ENCODE results near the gene SULT1A2.
"Not testable (repeated sequence)": the region's sequence is repeated elsewhere in the genome, so short reads cannot be mapped to it uniquely, and the experiment has no call there.

Gene SULT1A2

DNA sequence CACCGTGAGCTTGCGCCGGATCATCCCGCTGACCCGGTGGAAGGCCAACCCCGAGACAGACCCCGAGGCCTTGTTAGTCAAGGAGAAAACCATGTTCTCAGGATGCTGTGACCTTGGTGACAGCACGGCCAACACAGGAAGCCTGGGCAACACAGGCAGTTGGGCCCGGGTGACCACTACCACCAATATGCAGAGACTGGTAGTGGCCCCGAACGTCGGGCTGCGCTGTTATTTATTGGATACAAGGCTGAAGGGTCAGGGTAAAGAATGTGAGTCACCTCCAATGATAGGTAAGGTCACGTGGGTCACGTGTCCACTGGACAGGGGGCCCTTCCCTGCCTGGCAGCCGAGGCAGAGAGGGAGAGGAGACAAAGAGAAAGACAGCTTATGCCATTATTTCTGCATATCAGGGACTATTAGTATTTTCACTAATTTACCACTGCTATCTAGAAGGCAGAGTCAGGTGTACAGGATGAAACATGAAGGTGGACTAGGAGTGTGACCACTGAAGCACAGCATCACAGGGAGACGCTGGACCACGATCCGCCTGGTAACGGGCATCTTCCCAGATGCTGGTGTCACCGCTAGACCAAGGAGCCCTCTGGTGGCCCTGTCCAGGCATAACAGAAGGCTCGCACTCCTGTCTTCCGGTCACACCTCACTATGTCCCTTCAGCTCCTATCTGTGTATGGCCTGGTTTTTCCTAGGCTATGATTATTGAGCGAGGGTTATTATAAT is 18.8 kb upstream of the SULT1A2 start:
- ATAC-seq; H3K27ac Mint-ChIP-seq; H3K36me3 Mint-ChIP-seq (ENCODE audit: low read depth): not testable (repeated sequence)

DNA sequence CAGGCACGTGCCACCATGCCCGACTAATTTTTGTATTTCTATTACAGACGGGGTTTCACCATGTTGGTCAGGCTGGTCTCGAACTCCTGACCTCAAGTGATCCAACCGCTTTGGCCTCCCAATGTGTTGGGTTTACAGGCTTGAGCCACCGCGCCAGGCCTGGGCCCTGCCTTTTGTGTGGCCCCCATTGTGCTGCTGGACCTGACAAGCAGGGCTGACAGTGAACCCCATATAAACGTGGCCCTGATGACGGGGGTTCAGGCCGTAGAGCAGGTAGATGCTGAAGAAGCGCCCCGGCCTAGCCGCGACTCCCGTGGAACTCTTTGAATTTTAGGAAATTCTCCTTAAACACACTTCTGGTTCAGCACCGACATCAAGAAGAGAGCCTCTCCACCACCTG is 17.7 kb upstream of the SULT1A2 start:
- not testable (repeated sequence) for DNase-seq; H3K36me3 Mint-ChIP-seq (ENCODE audit: low read depth); H3K27me3 Mint-ChIP-seq; ATAC-seq; H3K4me3 Mint-ChIP-seq; H3K9me3 Mint-ChIP-seq; H3K27ac Mint-ChIP-seq
- peaks cover 14% of the 10 kb centered on the region for H3K4me1 Mint-ChIP-seq

More for the DNA sequence above, 18.8 kb upstream of the SULT1A2 start:
- DNase-seq, result peak; percentile 22
- not testable (repeated sequence) for H3K9me3 Mint-ChIP-seq, H3K4me3 Mint-ChIP-seq, H3K4me1 Mint-ChIP-seq, H3K27me3 Mint-ChIP-seq

DNA sequence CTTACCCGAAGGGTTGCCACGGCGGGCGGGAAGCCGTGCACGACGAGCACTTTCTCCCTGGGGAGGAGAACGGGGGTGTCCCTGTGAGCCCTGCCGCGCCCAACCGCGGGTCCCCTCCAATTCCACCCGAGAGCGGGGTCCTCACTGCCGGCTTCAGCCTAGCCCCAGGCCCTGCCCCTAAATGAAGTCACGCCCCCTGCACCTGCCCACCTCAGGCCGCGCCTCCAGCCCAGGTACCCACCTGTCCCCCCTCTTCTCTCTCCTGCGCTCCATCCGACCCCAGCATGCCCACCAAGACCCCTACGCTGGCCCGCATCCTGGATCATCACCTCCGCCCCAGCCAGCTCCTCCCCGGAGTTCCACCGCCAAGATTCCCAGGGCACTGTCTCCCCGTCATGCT is 17.1 kb upstream of the SULT1A2 start:
- not testable (repeated sequence) for DNase-seq; H3K27ac Mint-ChIP-seq; ATAC-seq; H3K9me3 Mint-ChIP-seq; H3K4me3 Mint-ChIP-seq; H3K27me3 Mint-ChIP-seq; H3K36me3 Mint-ChIP-seq (ENCODE audit: low read depth)
- peaks cover 14% of the 10 kb centered on the region for H3K4me1 Mint-ChIP-seq

- H3K9me3 Mint-ChIP-seq; H3K4me3 Mint-ChIP-seq; DNase-seq; H3K27me3 Mint-ChIP-seq; H3K36me3 Mint-ChIP-seq (ENCODE audit: low read depth); H3K27ac Mint-ChIP-seq: not testable (repeated sequence)
- peak; percentile 69 for ATAC-seq
- peaks cover 13% of the 10 kb centered on the region for H3K4me1 Mint-ChIP-seq
Measured at GRCh38 chr16:28612359-28613280, 15.8 kb upstream of the SULT1A2 start.

DNA sequence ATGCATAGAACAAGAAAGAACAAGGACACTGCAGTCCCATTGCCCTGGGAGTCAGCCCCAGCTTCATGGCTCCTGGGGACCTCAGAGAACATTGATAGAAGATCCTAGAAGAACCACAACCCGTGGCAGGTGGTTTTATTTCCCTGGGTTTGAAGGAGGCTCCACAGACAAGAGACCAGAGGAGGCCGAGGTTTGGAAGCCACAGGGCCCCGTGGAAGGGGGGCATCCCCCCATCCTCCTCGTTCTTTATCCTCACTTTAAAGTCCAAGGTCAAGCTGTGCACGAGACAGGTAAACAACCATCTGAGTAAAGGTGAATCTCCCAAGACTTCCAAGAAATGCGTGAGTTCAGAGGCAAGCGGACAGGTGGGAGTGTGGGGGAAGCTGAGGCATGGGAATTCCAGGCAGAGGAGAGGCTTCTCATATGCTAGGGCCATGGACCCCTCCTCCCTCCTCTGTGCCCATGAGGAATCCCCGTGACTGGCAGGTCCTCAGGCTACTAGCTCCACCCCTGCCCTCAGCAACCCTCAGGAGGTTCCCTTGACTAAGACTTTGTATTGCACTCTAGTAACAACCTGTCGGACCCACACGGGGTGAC is 13.8 kb upstream of the SULT1A2 start:
- no peak overlapping the region for H3K27ac Mint-ChIP-seq
- H3K9me3 Mint-ChIP-seq, result no peaks in the 10 kb centered on the region
- no peak overlapping the region for H3K4me3 Mint-ChIP-seq

GRCh38 chr16:28609631-28610594 is 13.1 kb upstream of the SULT1A2 start, which contains the start of gene SULT1A1:
TSS of gene SULT1A1 (minus strand) at chr16:28610044. CDS start at chr16:28608855, 1,189 bp downstream.
- ATAC-seq (no peak), DNase-seq (no peak)
- no peaks in the 10 kb centered on the region for H3K9me3 Mint-ChIP-seq
- no peak within 1 kb of the TSS for H3K27ac Mint-ChIP-seq
- H3K4me1 Mint-ChIP-seq, result peaks cover 13% of the 10 kb centered on the region
- H3K4me3 Mint-ChIP-seq, result no peak within 1 kb of the TSS
- H3K36me3 Mint-ChIP-seq (ENCODE audit: low read depth), result no peaks in the 10 kb centered on the region
- no peaks in the 10 kb centered on the region for H3K27me3 Mint-ChIP-seq

More for the DNA sequence above, 13.8 kb upstream of the SULT1A2 start:
- ATAC-seq (no peak), DNase-seq (no peak)
- Mint-ChIP-seq H3K36me3 (ENCODE audit: low read depth) (no peaks in the 10 kb centered on the region), H3K4me1 (peaks cover 13% of the 10 kb centered on the region), H3K27me3 (no peaks in the 10 kb centered on the region)

- peaks cover 13% of the 10 kb centered on the region for H3K4me1 Mint-ChIP-seq
- H3K4me3 Mint-ChIP-seq; H3K27ac Mint-ChIP-seq; H3K9me3 Mint-ChIP-seq; H3K27me3 Mint-ChIP-seq; ATAC-seq; H3K36me3 Mint-ChIP-seq (ENCODE audit: low read depth); DNase-seq: not testable (repeated sequence)
Measured at GRCh38 chr16:28608867-28609596, 12.2 kb upstream of the SULT1A2 start.

- ATAC-seq; H3K36me3 Mint-ChIP-seq (ENCODE audit: low read depth); DNase-seq; H3K27me3 Mint-ChIP-seq; H3K9me3 Mint-ChIP-seq; H3K4me3 Mint-ChIP-seq; H3K27ac Mint-ChIP-seq: not testable (repeated sequence)
- peaks cover 13% of the 10 kb centered on the region for H3K4me1 Mint-ChIP-seq
Measured at GRCh38 chr16:28608496-28608808, 11.6 kb upstream of the SULT1A2 start.

DNA sequence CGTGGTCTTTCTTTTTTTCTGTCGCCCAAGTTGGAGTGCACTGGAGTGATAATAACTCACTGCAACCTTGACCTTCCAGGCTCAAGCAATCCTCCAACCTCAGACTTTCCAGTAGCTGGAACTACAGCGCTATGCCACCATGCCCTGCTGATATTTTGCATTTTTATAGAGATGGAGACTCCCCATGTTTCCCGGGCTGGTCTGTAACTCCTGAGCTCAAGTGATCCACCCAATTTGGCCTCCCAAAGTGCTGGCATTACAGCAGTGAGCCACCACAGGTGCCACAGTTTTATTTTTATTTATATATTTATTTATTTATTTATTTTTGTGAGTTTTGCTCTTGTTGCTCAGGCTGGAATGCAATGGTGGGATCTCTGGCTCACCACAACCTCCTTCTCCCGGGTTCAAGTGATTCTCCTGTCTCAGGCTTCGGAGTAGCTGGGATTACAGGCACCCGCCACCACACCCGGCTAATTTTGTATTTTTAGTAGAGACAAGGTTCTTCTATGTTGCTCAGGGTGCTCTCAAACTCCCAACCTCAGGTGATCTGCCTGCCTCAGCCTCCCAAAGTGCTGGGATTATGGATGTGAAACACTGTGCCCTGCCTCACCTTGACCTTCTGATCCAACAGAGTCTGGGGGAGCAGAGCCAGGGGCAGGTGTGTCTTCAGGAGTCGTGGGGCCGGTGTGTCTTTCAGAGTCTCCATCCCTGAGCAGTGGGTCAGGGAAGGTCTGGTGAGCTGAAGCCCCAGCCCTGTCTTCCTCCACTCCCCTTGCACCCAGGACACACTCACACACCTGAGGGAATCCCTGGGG is 11.0 kb upstream of the SULT1A2 start:
- not testable (repeated sequence) for DNase-seq; H3K9me3 Mint-ChIP-seq; ATAC-seq; H3K4me3 Mint-ChIP-seq; H3K27ac Mint-ChIP-seq; H3K27me3 Mint-ChIP-seq; H3K36me3 Mint-ChIP-seq (ENCODE audit: low read depth)
- peaks cover 13% of the 10 kb centered on the region for H3K4me1 Mint-ChIP-seq

DNA sequence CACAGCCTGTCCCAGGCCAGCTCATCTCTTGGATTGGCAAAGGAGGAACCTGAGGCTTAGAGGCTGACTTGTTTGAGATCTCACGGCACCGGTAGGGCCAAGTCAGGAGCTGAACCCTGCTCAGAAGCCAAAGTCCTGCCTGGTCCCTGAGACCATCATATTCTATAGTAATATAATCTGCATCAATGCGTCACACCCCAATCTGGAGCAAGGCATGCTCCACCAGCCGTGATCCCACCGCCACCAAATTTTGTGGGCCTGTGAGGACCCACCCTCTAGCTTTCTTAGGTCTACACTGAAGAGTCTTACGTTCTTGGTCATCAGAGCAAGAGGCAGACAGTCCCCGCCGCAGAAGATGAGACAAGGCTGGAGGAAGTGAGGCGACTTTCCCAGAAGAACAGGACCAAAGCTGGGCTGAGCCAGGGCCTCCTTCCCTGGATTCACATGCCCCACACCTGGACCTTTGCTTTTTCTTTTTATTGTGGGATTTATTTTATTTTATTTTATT is 10.3 kb upstream of the SULT1A2 start:
- H3K9me3 Mint-ChIP-seq, result no peaks in the 10 kb centered on the region
- H3K4me3 Mint-ChIP-seq, result no peak overlapping the region
- H3K36me3 Mint-ChIP-seq (ENCODE audit: low read depth), result no peaks in the 10 kb centered on the region
- DNase-seq, result no peak
- no peak overlapping the region for H3K27ac Mint-ChIP-seq
- no peak for ATAC-seq
- H3K27me3 Mint-ChIP-seq, result no peaks in the 10 kb centered on the region
- H3K4me1 Mint-ChIP-seq, result peaks cover 13% of the 10 kb centered on the region

DNA sequence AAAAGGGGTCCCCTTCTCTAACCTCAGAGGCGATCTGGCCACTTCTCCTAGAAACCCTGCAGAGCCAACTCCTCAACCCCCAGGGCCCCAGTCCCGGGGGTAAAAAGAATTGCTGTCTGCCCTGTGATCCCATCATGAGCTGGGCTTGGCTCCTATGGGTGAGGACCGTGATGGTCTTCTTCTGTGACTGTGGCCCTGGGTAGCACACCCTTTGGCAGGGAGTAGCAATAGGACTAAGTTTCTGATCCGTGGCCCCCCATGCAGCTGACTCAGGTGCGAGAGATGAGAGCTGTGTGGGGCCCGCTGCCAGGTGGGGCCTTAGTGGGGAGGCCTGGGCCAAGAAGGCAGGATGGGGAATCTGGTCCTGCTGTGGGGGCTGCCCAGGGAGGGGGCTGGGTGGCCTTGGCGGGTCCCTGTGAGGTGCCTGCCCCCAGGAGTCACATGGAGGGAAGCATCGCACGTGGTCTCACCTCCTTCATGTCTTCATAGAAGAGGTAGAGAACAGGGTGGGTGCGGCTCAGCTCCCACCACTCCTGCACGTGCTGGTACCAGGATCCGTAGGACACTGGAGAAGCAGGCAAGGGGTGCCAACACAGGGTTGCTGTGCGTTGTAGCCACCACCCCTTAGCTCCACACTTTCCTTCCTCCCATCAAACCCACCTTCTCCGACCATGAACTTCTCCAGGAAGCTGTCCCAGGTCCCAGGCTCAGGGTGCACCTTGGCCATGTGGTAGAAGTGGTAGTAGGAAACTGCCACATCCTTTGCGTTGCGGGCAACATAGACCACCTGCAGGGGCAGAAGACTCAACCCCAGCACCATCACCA is 9.7 kb upstream of the SULT1A2 start:
- no peak overlapping the region for H3K27ac Mint-ChIP-seq
- H3K36me3 Mint-ChIP-seq (ENCODE audit: low read depth), result no peaks in the 10 kb centered on the region

GRCh38 chr16:28604186-28604565 is 7.3 kb upstream of the SULT1A2 start:
- no peaks in the 10 kb centered on the region for H3K9me3 Mint-ChIP-seq

More for the DNA sequence above, 9.7 kb upstream of the SULT1A2 start:
- no peak for ATAC-seq
- DNase-seq, result no peak
- Mint-ChIP-seq H3K4me1 (peaks cover 13% of the 10 kb centered on the region), H3K9me3 (no peaks in the 10 kb centered on the region), H3K4me3 (no peak overlapping the region), H3K27me3 (no peaks in the 10 kb centered on the region)

More at GRCh38 chr16:28604186-28604565, 7.3 kb upstream of the SULT1A2 start:
- H3K4me3 Mint-ChIP-seq, result no peak overlapping the region
- H3K27ac Mint-ChIP-seq, result no peak overlapping the region
- no peaks in the 10 kb centered on the region for H3K4me1 Mint-ChIP-seq
- DNase-seq (no peak), ATAC-seq (no peak)
- H3K36me3 Mint-ChIP-seq (ENCODE audit: low read depth), result no peaks in the 10 kb centered on the region
- no peaks in the 10 kb centered on the region for H3K27me3 Mint-ChIP-seq

Data from activated naive CD8-positive, alpha-beta T cell treated with anti-CD3 and anti-CD28 coated beads, Interleukin-2, amount 50 U/mL, for 24 hours (primary cell).